CD1c-positive myeloid dendritic cell (primary cell): Measurements from ENCODE around the gene PAH.
A peak's percentile ranks its signal among the peaks of the same experiment; 100 is the strongest.

Experiments used
- DNase-seq: peaks from one replicate; pipeline ENCODE4 v3.0.0-alpha.2; 2016; ENCODE audit errors: extremely low spot score

Gene PAH

GRCh38 chr12:102816816-102817434 lies 100.1 kb downstream of the PAH start:
- DNase-seq, result peak; percentile 24

GRCh38 chr12:102814691-102815367 lies 102.2 kb downstream of the PAH start:
- no peak for DNase-seq

- no peak for DNase-seq
Measured at GRCh38 chr12:102812344-102812743, 104.7 kb downstream of the PAH start.

GRCh38 chr12:102811110-102811737 lies 105.8 kb downstream of the PAH start:
- DNase-seq, result peak; percentile 2

- no peak for DNase-seq
Measured at GRCh38 chr12:102808412-102808811, 108.6 kb downstream of the PAH start.

- DNase-seq, result no peak
Measured at GRCh38 chr12:102806592-102806991, 110.5 kb downstream of the PAH start.

GRCh38 chr12:102806110-102806509 lies 110.9 kb downstream of the PAH start:
- no peak for DNase-seq

GRCh38 chr12:102800565-102800964 lies 116.5 kb downstream of the PAH start:
- no peak for DNase-seq

- no peak for DNase-seq
Measured at GRCh38 chr12:102799229-102799628, 117.8 kb downstream of the PAH start.

GRCh38 chr12:102797528-102797927 lies 119.5 kb downstream of the PAH start:
- DNase-seq, result no peak

- no peak for DNase-seq
Measured at GRCh38 chr12:102793921-102794320, 123.1 kb downstream of the PAH start.
